ENCODE results near the gene CHRNA9. TPM values are rescaled to one million over a fixed set of nuclear protein-coding genes. Genes with fewer than 3 reads are reported as not detected.

The CHRNA9 gene
- total RNA-seq, 1 donor from 2014 or later = not detected

DNA sequence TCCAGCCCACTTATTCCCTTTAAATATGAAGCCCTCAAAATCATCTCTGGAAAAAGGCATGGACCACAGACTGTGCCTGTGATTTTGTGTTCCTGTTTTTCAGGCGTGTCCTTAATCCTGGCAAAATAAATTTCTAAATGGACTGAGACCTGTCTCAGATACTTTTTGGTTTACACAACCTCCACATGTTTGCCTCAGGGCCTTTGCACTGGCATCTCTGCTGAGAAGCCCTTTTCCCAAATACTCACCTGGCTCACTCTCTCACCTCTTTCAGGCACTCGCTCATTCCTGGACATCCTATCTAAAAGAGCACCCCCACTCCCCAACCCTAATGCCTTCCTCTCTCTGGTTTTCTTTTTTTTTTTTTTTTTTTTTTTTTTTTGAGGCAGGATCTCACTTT lies 40.5 kb downstream of the CHRNA9 start:
- Mint-ChIP-seq H3K9me3 (ENCODE audit: unreplicated experiment) (no peaks in the 10 kb centered on the region), H3K27me3 (ENCODE audit: unreplicated experiment) (no peaks in the 10 kb centered on the region), H3K4me3 (ENCODE audit: unreplicated experiment) (no peak overlapping the region), H3K36me3 (ENCODE audit: unreplicated experiment) (no peaks in the 10 kb centered on the region), H3K4me1 (ENCODE audit: low read depth, unreplicated experiment) (no peaks in the 10 kb centered on the region), H3K27ac (ENCODE audit: unreplicated experiment) (no peak overlapping the region)
- TF ChIP-seq, protein P1, sequence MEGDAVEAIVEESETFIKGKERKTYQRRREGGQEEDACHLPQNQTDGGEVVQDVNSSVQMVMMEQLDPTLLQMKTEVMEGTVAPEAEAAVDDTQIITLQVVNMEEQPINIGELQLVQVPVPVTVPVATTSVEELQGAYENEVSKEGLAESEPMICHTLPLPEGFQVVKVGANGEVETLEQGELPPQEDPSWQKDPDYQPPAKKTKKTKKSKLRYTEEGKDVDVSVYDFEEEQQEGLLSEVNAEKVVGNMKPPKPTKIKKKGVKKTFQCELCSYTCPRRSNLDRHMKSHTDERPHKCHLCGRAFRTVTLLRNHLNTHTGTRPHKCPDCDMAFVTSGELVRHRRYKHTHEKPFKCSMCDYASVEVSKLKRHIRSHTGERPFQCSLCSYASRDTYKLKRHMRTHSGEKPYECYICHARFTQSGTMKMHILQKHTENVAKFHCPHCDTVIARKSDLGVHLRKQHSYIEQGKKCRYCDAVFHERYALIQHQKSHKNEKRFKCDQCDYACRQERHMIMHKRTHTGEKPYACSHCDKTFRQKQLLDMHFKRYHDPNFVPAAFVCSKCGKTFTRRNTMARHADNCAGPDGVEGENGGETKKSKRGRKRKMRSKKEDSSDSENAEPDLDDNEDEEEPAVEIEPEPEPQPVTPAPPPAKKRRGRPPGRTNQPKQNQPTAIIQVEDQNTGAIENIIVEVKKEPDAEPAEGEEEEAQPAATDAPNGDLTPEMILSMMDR (IDR thresholded peaks at IDR 0.05; ENCODE audit: partially characterized antibody, unreplicated experiment) = no peak
- no peak for DNase-seq

DNA sequence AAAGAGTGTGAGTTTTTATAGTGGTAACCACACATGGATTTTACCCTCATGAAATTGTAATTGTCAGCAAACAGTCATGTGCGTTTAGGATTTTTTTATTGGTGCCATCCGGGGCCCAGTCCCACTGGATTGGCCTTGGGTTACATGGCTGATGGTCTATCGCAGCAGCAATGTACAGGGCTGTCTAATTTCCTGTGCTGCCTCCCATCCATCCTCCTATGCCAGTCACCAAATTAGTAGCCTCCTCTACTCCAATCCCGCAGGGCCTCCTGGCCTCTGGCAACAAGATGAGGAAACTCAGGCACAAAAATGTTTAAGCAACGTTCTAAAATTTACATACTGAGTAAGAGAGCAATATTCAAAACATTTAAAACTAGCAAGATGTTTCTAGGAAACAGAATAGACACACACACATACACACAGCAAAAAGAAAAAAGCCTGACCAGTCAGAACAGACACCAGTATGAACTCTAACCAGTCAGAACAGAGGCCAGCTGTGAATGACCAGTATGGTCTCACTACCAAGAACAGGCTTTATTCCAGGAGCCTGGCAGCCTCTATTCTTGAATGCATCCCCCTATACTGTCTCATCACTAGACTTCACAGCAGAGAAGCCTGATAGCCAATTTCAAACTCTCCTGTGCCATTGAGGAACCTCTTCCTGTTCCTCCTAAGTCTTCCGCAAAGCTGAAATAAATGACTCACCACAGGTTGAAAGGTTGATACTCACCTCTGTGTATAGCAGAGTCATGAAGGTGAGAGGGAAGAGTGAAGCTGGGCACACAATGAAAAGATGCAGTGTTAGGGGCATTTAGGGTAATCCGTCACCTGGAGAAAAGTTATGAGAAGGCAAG lies 42.6 kb downstream of the CHRNA9 start:
- H3K4me1 Mint-ChIP-seq (ENCODE audit: low read depth, unreplicated experiment) = no peaks in the 10 kb centered on the region
- DNase-seq = no peak
- no peak overlapping the region for H3K4me3 Mint-ChIP-seq (ENCODE audit: unreplicated experiment)
- no peaks in the 10 kb centered on the region for H3K9me3 Mint-ChIP-seq (ENCODE audit: unreplicated experiment)
- no peak overlapping the region for H3K27ac Mint-ChIP-seq (ENCODE audit: unreplicated experiment)
- no peaks in the 10 kb centered on the region for H3K27me3 Mint-ChIP-seq (ENCODE audit: unreplicated experiment)
- TF ChIP-seq, protein P1 (IDR thresholded peaks at IDR 0.05; ENCODE audit: partially characterized antibody, unreplicated experiment) = no peak
- no peaks in the 10 kb centered on the region for H3K36me3 Mint-ChIP-seq (ENCODE audit: unreplicated experiment)

DNA sequence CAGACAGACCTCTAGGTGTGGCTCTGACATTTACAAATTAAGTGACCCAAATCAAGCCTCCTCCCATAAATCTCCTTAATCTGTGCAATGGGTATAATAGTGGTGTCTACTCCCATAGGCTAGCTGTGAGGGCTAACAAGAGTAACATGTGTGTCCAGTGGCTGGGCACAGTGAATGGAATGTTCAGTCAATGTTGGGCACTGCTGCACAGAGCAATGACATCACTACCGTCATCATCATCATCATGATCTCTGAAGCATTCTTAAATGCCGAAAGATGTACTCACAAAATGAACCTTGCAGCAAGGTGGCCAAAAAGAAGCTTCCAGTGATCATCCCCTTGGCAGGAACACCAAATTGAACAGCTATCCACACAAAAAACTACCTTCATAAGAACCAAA lies 43.5 kb downstream of the CHRNA9 start:
- H3K9me3 Mint-ChIP-seq (ENCODE audit: unreplicated experiment) = no peaks in the 10 kb centered on the region
- H3K36me3 Mint-ChIP-seq (ENCODE audit: unreplicated experiment) = no peaks in the 10 kb centered on the region
- no peaks in the 10 kb centered on the region for H3K27me3 Mint-ChIP-seq (ENCODE audit: unreplicated experiment)
- H3K4me1 Mint-ChIP-seq (ENCODE audit: low read depth, unreplicated experiment) = no peaks in the 10 kb centered on the region
- no peak for DNase-seq
- no peak overlapping the region for H3K27ac Mint-ChIP-seq (ENCODE audit: unreplicated experiment)
- TF ChIP-seq, protein P1 (IDR thresholded peaks at IDR 0.05; ENCODE audit: partially characterized antibody, unreplicated experiment) = no peak
- no peak overlapping the region for H3K4me3 Mint-ChIP-seq (ENCODE audit: unreplicated experiment)

DNA sequence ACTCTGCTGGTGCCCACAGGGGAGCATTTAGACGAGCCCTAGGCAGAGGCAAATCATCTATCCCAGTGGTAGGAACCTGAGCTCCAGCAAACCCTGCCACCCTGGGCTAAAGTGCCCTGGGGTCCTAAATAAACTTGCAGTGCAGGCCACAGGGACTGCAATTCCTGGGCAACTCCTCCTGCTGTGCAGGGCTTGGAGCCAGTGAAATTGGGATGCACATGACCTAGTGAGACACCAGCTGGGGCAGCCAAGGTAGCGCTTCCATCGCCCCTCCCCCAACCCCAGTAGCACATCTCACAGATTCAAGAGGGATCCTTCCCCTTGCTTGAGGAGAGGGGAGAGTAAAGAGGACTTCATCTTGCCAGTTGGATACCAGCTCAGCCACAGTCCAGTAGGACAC lies 44.1 kb downstream of the CHRNA9 start:
- Mint-ChIP-seq H3K4me3 (ENCODE audit: unreplicated experiment) (no peak overlapping the region), H3K27ac (ENCODE audit: unreplicated experiment) (no peak overlapping the region), H3K9me3 (ENCODE audit: unreplicated experiment) (no peaks in the 10 kb centered on the region), H3K4me1 (ENCODE audit: low read depth, unreplicated experiment) (no peaks in the 10 kb centered on the region), H3K36me3 (ENCODE audit: unreplicated experiment) (no peaks in the 10 kb centered on the region), H3K27me3 (ENCODE audit: unreplicated experiment) (no peaks in the 10 kb centered on the region)
- no peak for DNase-seq
- TF ChIP-seq, protein P1 (IDR thresholded peaks at IDR 0.05; ENCODE audit: partially characterized antibody, unreplicated experiment) = no peak

DNA sequence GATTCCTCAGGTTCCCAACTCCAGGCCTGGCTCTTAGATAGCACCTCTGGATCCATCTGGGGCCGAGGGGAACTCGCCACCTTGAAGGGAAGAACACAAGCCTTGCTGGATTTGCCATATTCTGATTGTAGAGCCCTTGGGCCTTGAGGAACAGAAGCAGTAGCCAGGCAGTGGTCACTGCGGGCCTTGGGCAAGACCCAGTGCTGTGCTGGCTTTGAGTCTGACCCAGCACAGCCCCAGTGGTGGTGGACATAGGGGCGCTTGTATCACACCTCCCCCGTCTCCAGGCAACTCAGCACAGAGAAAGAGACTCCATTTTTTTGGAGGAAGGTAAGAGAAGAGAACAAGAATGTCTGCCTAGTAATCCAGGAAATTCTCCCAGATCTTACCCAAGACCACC lies 45.5 kb downstream of the CHRNA9 start:
- Mint-ChIP-seq H3K27ac (ENCODE audit: unreplicated experiment) (no peak overlapping the region), H3K9me3 (ENCODE audit: unreplicated experiment) (no peaks in the 10 kb centered on the region), H3K27me3 (ENCODE audit: unreplicated experiment) (no peaks in the 10 kb centered on the region), H3K4me1 (ENCODE audit: low read depth, unreplicated experiment) (no peaks in the 10 kb centered on the region), H3K36me3 (ENCODE audit: unreplicated experiment) (no peaks in the 10 kb centered on the region), H3K4me3 (ENCODE audit: unreplicated experiment) (no peak overlapping the region)
- TF ChIP-seq, protein P1 (IDR thresholded peaks at IDR 0.05; ENCODE audit: partially characterized antibody, unreplicated experiment) = no peak
- no peak for DNase-seq

Measured in glutamatergic neuron (in vitro differentiated cells).